CD14-positive monocyte (primary cell): ENCODE data around the gene YBX3. TPM values are rescaled to one million over a fixed set of nuclear protein-coding genes. Genes with fewer than 3 reads are reported as not detected.

Experiments used
- DNase-seq, 3 donors: peaks; one replicate each; pipeline ENCODE4 v3.0.0-alpha.2; 2011 to 2022
- H2AFZ ChIP-seq: 2 replicates; pipeline ENCODE4 v1.6.0; 2012; ENCODE audit warnings: mild to moderate bottlenecking, low read depth, low read length, inconsistent platforms; ENCODE audit not compliant: insufficient read depth, poor library complexity, severe bottlenecking
- H3K27ac ChIP-seq, 2 donors: 1 replicate in 1 of 2; 2 replicates in 1 of 2; pipeline ENCODE4 v1.5.1; 2012 to 2013; ENCODE audit warnings: low read length in 2 of 2, control low read depth in 1 of 2, inconsistent platforms in 1 of 2, low read depth in 1 of 2, mild to moderate bottlenecking in 1 of 2
- H3K27me3 ChIP-seq, 2 donors: one replicate each; pipeline versions ENCODE4 v1.6.0 to v1.6.1; 2011 to 2013; ENCODE audit warnings: low read length in 2 of 2; ENCODE audit not compliant: control insufficient read depth in 2 of 2, insufficient read depth in 2 of 2
- H3K36me3 ChIP-seq, 2 donors: replicated peaks in 1 of 2; 1 replicate in 1 of 2; 2 replicates in 1 of 2; pipeline versions ENCODE4 v1.5.1 to v1.6.1; 2012 to 2013; ENCODE audit warnings: low read length in 2 of 2, control low read depth in 1 of 2, inconsistent platforms in 1 of 2, mild to moderate bottlenecking in 1 of 2; ENCODE audit not compliant: insufficient read depth in 2 of 2, control insufficient read depth in 1 of 2
- H3K4me1 ChIP-seq, 2 donors: 1 replicate in 1 of 2; 2 replicates in 1 of 2; pipeline versions ENCODE4 v1.5.1 to v1.6.1; 2012 to 2013; ENCODE audit warnings: low read length in 2 of 2, control low read depth in 1 of 2, inconsistent platforms in 1 of 2, mild to moderate bottlenecking in 1 of 2, moderate library complexity in 1 of 2; ENCODE audit not compliant: insufficient read depth in 2 of 2, control insufficient read depth in 1 of 2
- H3K4me2 ChIP-seq: replicated peaks from 2 replicates; pipeline ENCODE3; 2012; ENCODE audit warnings: low read length, moderate library complexity, mild to moderate bottlenecking; ENCODE audit not compliant: poor library complexity, severe bottlenecking; ENCODE audit errors: extremely low read depth
- H3K4me3 ChIP-seq, 3 experiments: fragments of 200-600 bp in 1 of 3; sonication (generic) in 1 of 3; replicated peaks in 1 of 3; 1 replicate in 2 of 3; 2 replicates in 1 of 3; pipeline ENCODE4 v1.5.1; 2011 to 2013; ENCODE audit warnings: low read length in 3 of 3, mild to moderate bottlenecking in 3 of 3, control low read depth in 2 of 3, low read depth in 2 of 3, inconsistent platforms in 1 of 3, moderate library complexity in 1 of 3
- H3K79me2 ChIP-seq: 2 replicates; pipeline ENCODE4 v1.6.0; 2012; ENCODE audit warnings: mild to moderate bottlenecking, control low read depth, inconsistent platforms, low read length, moderate library complexity; ENCODE audit not compliant: insufficient read depth
- H3K9ac ChIP-seq: 2 replicates; pipeline ENCODE4 v1.6.0; 2017; ENCODE audit warnings: low read length, mild to moderate bottlenecking; ENCODE audit not compliant: insufficient read depth, poor library complexity, severe bottlenecking
- H3K9me3 ChIP-seq, 2 donors: replicated peaks in 1 of 2; 1 replicate in 1 of 2; 2 replicates in 1 of 2; pipeline versions ENCODE4 v1.5.1 to v1.6.1; 2012 to 2013; ENCODE audit warnings: low read length in 2 of 2, control low read depth in 1 of 2; ENCODE audit not compliant: control insufficient read depth in 1 of 2, insufficient read depth in 1 of 2
- H4K20me1 ChIP-seq: 2 replicates; pipeline ENCODE4 v1.6.0; 2012; ENCODE audit warnings: mild to moderate bottlenecking, low read length, control low read depth, moderate library complexity; ENCODE audit not compliant: insufficient read depth
- H3K27ac Mint-ChIP-seq, 7 donors: one replicate each; pipeline ENCODE4 v1.8.0; 2020; ENCODE audit warnings: mild to moderate bottlenecking in 7 of 7, mixed read lengths in 7 of 7, moderate library complexity in 6 of 7, inconsistent platforms in 2 of 7
- H3K27me3 Mint-ChIP-seq, 3 donors: one replicate each; pipeline ENCODE4 v1.8.0; 2021 to 2022; ENCODE audit warnings: low read depth in 3 of 3, mild to moderate bottlenecking in 3 of 3, mixed read lengths in 3 of 3, moderate library complexity in 3 of 3, inconsistent platforms in 1 of 3
- H3K36me3 Mint-ChIP-seq, 2 donors: one replicate each; pipeline ENCODE4 v1.8.0; 2020; ENCODE audit warnings: mixed read lengths in 2 of 2, inconsistent platforms in 1 of 2, mild to moderate bottlenecking in 1 of 2
- H3K4me1 Mint-ChIP-seq: one replicate; pipeline ENCODE4 v1.8.0; 2020; ENCODE audit warnings: mild to moderate bottlenecking, mixed read lengths
- H3K4me3 Mint-ChIP-seq, 2 donors: one replicate each; pipeline ENCODE4 v1.8.0; 2020; ENCODE audit warnings: mild to moderate bottlenecking in 2 of 2, mixed read lengths in 2 of 2, moderate library complexity in 1 of 2
- H3K9me3 Mint-ChIP-seq, 7 donors: one replicate each; pipeline ENCODE4 v1.8.0; 2020 to 2022; ENCODE audit warnings: mixed read lengths in 7 of 7, mild to moderate bottlenecking in 6 of 7, moderate library complexity in 6 of 7, inconsistent platforms in 2 of 7
- CTCF ChIP-seq: fragments of 200-600 bp; IDR thresholded peaks from one replicate; pipeline ENCODE4 v1.8.0; 2022; ENCODE audit warnings: antibody characterized with exemption, mild to moderate bottlenecking
- WGBS: methylation state at CpG from one replicate; pipeline ENCODE4 v1.1.5; 2013; ENCODE audit warnings: missing lambda C conversion rate; ENCODE audit not compliant: insufficient coverage; 5-methylcytosine and 5-hydroxymethylcytosine counted together
- intact Hi-C, 2 donors: fragments of 100-400 bp; cut with micrococcal nuclease; formaldehyde crosslinking; loops; one replicate each; pipeline versions ENCODE4 v1.15.0 to v1.15.1; 2023
- polyA plus RNA-seq, 3 donors: library from polyadenylated mRNA; depleted of rRNA in 1 of 3; unstranded in 2 of 3; stranded (reverse) in 1 of 3; fragments of 300-500 nt in 2 of 3; fragments of >200 nt in 1 of 3; fragmentation: Illumina TruSeq in 2 of 3; gene quantifications; 1 replicate in 2 of 3; 2 replicates in 1 of 3; pipeline ENCODE4 v1.2.3, GENCODE V29; 2012 to 2021

YBX3 gene
- polyA plus RNA-seq, 3 donors: 104 to 203 (median 131) TPM

DNA sequence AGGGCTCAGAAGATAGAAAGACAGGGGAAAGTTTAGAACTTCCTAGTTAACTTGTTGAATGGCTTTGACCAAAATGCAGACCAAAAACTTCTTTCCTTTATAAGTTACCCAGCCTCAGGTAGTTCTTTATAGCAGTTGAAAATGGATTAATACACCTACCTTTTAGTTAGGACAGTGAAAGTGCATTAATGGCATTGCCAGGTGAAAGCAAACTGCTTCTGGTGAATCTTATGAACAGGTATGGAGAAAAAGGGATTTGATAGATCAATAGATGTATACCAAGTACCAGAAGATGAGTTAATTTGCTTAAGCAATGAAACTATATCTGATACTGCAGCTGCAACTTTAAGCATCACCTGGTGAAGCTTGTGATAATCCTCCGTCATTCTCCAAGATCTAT lies 35.1 kb downstream of the YBX3 start:
- H3K36me3 ChIP-seq: no peaks in the 10 kb centered on the region
- Mint-ChIP-seq H3K9me3 (peaks cover 10 to 23% (median 14%) of the 10 kb centered on the region in 7 donors), H3K4me1 (no peaks in the 10 kb centered on the region), H3K27me3 (peaks cover 0 to 2% (median 0%) of the 10 kb centered on the region in 3 donors), H3K36me3 (no peaks in the 10 kb centered on the region), H3K4me3 (no peak overlapping the region), H3K27ac (no peak overlapping the region)
- H3K9me3 ChIP-seq: peaks cover 13 to 16% of the 10 kb centered on the region in 2 donors
- no peak for DNase-seq
- no peaks in the 10 kb centered on the region for H4K20me1 ChIP-seq
- H3K27me3 ChIP-seq: no peaks in the 10 kb centered on the region
- H3K4me3 ChIP-seq: no peak overlapping the region
- H3K4me1 ChIP-seq: no peaks in the 10 kb centered on the region
- no peak overlapping the region for H3K4me2 ChIP-seq
- TF ChIP-seq CTCF: no peak
- no peak overlapping the region for H3K27ac ChIP-seq
- H3K79me2 ChIP-seq: no peaks in the 10 kb centered on the region
- no peak overlapping the region for H2AFZ ChIP-seq
- intact Hi-C loops: no loop called here
- no peak overlapping the region for H3K9ac ChIP-seq
- WGBS: no CpG with 5 or more reads among the region's 1 CpG

DNA sequence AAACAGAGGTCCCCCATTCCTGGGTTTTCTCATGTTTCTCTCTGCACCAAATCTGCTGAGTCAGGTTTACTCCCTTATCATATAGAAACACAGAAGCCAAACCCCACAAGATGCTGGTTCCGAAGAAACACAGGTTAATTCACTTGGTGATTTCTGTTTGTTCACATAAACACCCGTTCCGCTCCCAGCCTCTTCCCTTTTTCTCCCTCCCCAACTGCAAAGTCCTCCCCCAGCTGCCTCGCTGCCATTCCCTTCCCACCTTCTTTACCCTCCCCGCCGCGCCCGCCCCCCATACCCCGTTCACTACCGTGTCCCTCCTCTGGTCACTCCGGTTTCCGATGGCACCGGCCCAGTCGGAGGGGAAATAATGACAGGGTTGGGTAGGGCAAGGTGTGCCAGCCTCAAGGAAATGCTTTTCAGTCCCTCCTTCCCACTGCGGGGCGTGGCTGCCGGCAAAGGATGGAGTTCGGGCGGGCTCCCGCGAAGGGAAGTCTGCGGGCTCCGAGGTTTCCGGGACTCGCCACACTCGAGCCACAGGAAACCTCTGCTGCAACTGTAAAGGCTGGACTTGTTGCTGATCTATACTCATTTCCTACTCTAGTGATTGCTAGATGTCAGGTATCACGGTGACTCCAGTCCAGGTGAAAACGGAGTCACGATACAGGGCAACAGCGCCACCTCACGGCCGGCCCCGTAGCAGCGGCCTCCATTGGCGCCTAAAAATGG lies 49.3 kb downstream of the YBX3 start, which contains the start of gene STYK1:
TSS of gene STYK1 (minus strand) at position 394 of the 726 bp plus-strand sequence. CDS start 39,434 bp downstream, outside the sequence.
- WGBS: 0% methylated on average over 3 of the region's 35 CpGs
- DNase-seq: peak in 2 of 3 donors; percentile 21 to 26
- peaks cover 0 to 7% (median 4%) of the 10 kb centered on the region in 7 donors for H3K9me3 Mint-ChIP-seq
- peaks cover 35% of the 10 kb centered on the region for H3K4me1 Mint-ChIP-seq
- peak; percentile 91 for TF ChIP-seq CTCF
- H4K20me1 ChIP-seq: no peaks in the 10 kb centered on the region
- H3K4me2 ChIP-seq: peak within 1 kb of the TSS; percentile 81
- peak within 1 kb of the TSS; percentile 71 to 85 for H3K4me3 Mint-ChIP-seq
- peak within 1 kb of the TSS; percentile 64 for H2AFZ ChIP-seq
- peak within 1 kb of the TSS; percentile 17 to 72 (median 34) for H3K4me3 ChIP-seq
- peaks cover 18 to 23% of the 10 kb centered on the region in 2 donors for H3K4me1 ChIP-seq
- H3K27ac Mint-ChIP-seq: peak within 1 kb of the TSS in 1 of 7 donors; percentile 9
- no peak within 1 kb of the TSS for H3K9ac ChIP-seq
- no peaks in the 10 kb centered on the region for H3K9me3 ChIP-seq
- no peaks in the 10 kb centered on the region for H3K36me3 ChIP-seq
- H3K36me3 Mint-ChIP-seq: peaks cover 0 to 3% of the 10 kb centered on the region in 2 donors
- H3K27ac ChIP-seq: no peak within 1 kb of the TSS
- H3K79me2 ChIP-seq: no peaks in the 10 kb centered on the region
- H3K27me3 ChIP-seq: peaks cover 50 to 63% of the 10 kb centered on the region in 2 donors
- peaks cover 59 to 87% (median 69%) of the 10 kb centered on the region in 3 donors for H3K27me3 Mint-ChIP-seq
- intact Hi-C loops: no loop called here
